Skeletal muscle tissue (tissue), 4 donors: ENCODE results near the gene ZCCHC10. TPM values are rescaled to one million over a fixed set of nuclear protein-coding genes. Genes with fewer than 3 reads are reported as not detected.
"Not testable (repeated sequence)": the region's sequence is repeated elsewhere in the genome, so short reads cannot be mapped to it uniquely, and the experiment has no call there.

Experiments used
- H3K27ac ChIP-seq: one replicate; pipeline ENCODE4 v1.7.0; 2013; ENCODE audit warnings: mild to moderate bottlenecking, low read depth, low read length, inconsistent platforms
- H3K27me3 ChIP-seq, 3 donors: one replicate each; pipeline ENCODE4 v1.7.0; 2013; ENCODE audit warnings: low read length in 3 of 3; ENCODE audit not compliant: control insufficient read depth in 3 of 3, insufficient read depth in 3 of 3
- H3K36me3 ChIP-seq, 3 donors: one replicate each; pipeline ENCODE4 v1.7.0; 2013; ENCODE audit warnings: low read length in 3 of 3; ENCODE audit not compliant: control insufficient read depth in 3 of 3, insufficient read depth in 3 of 3
- H3K4me1 ChIP-seq, 3 donors: one replicate each; pipeline ENCODE4 v1.7.0; 2013; ENCODE audit warnings: low read length in 3 of 3, mild to moderate bottlenecking in 3 of 3; ENCODE audit not compliant: control insufficient read depth in 3 of 3, insufficient read depth in 3 of 3
- H3K4me3 ChIP-seq, 3 donors: one replicate each; pipeline ENCODE4 v1.7.0; 2013; ENCODE audit warnings: low read length in 3 of 3
- H3K9ac ChIP-seq, 3 donors: one replicate each; pipeline ENCODE4 v1.7.0; 2013; ENCODE audit warnings: low read length in 3 of 3, mild to moderate bottlenecking in 3 of 3, moderate library complexity in 2 of 3, low read depth in 1 of 3
- H3K9me3 ChIP-seq, 3 donors: one replicate each; pipeline ENCODE4 v1.7.0; 2013; ENCODE audit warnings: low read length in 3 of 3; ENCODE audit not compliant: control insufficient read depth in 3 of 3
- total RNA-seq: library from RNA; depleted of rRNA; stranded (reverse); fragments of >200 nt; gene quantifications from one replicate; pipeline ENCODE4 v1.2.3, GENCODE V29; 2014
- donor health status: Osteomylitis.

The ZCCHC10 gene
- total RNA-seq, 1 donor from 2014 or later, result 11.0 TPM

DNA sequence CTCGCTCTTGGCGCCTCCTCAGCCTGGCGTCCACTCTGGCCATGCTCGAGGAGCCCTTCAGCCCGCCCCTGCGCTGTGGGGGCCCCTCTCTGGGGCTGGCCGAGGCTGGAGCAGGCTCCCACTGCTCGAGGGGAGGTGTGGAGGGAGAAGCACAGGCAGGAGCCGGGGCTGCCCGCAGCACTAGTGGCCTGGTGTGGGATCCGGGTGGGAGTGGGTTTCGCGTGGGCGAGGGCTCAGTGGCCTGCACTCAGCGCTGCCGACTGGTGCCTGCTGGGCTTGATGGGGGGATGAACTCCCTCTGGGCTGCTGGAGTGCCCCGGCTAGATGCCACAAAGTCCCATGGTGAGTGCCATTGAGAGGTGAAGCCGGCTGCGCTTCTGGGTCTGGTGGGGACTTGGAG lies 21.1 kb upstream of the ZCCHC10 start:
- H3K27ac ChIP-seq, result no peak overlapping the region
- H3K36me3 ChIP-seq, result peaks cover 0 to 4% (median 0%) of the 10 kb centered on the region in 3 donors
- H3K9ac ChIP-seq, result no peak overlapping the region
- no peaks in the 10 kb centered on the region for H3K9me3 ChIP-seq
- H3K27me3 ChIP-seq, result no peaks in the 10 kb centered on the region
- peaks cover 22 to 31% (median 24%) of the 10 kb centered on the region in 3 donors for H3K4me1 ChIP-seq
- no peak overlapping the region for H3K4me3 ChIP-seq

DNA sequence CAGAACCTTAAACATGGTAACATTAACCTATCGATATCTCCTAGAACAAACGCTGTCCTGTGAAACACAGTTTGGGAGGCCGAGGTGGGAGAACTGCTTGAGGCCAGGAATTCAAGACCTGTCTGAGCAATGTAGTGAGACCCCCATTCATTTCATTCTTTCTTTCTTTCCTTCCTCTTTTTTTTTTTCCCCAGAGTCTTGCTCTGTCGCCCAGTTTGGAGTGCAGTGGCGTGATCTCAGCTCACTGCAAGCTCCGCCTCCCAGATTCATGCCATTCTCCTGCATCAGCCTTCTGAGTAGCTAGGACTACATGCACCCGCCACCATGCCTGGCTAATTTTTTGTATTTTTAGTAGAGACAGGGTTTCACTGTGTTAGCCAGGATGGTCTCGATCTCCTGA lies 20.2 kb upstream of the ZCCHC10 start:
- H3K27me3 ChIP-seq, H3K9ac ChIP-seq, H3K27ac ChIP-seq, H3K4me3 ChIP-seq, H3K36me3 ChIP-seq, H3K9me3 ChIP-seq: not testable (repeated sequence)
- peaks cover 22 to 30% (median 24%) of the 10 kb centered on the region in 3 donors for H3K4me1 ChIP-seq

DNA sequence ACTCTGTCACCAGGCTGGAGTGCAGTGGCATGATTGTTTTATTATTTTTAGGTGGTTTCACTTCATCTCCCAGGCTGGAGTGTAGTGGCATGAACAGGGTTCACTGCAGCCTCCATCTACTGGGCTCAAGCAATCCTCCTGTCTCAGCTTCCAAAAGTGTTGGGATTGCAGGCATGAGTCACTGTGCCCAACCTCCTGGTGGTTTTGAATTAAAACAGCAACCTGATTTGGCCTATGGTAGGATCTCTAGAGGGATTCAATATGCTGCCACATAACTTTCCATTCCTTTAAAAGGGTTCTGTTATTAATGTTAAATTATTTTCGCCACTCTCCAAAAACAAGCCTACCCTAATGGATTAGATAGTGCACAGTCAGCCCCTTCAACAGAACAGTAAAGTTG lies 15.6 kb upstream of the ZCCHC10 start:
- H3K27me3 ChIP-seq, result no peaks in the 10 kb centered on the region
- no peaks in the 10 kb centered on the region for H3K4me1 ChIP-seq
- no peak overlapping the region for H3K4me3 ChIP-seq
- no peaks in the 10 kb centered on the region for H3K36me3 ChIP-seq
- H3K9ac ChIP-seq, result no peak overlapping the region
- H3K27ac ChIP-seq, result no peak overlapping the region
- no peaks in the 10 kb centered on the region for H3K9me3 ChIP-seq

DNA sequence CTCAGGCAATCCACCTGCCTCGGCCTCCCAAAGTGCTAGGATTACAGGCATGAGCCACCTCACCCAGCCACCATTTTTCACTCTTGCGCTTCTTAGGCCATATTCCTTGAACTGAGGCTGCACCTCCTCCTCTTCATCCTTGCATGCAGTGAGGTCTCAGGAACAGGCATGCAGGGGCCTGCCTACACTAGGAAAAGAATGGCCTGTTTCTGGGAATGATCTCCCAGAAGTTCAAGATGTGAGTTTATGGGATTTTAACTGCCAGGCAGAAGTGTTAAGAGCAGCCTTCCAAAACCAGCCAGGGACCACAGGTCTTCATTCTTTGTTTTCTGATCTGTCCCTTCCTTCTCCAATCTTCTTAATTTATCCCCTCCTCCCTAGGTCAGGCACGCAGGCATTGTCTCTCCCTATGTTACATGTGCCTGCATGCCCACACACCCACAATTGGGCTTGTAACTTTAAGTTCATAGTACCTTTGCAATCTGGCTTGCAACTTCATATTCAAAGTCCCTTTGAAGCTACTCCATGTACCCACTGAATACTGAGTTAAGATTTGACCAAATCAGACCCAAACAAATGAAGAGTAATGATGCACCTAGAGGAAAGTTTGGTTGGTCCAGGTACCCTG lies 14.9 kb upstream of the ZCCHC10 start:
- Histone ChIP-seq H3K9ac (no peak overlapping the region), H3K27me3 (no peaks in the 10 kb centered on the region), H3K9me3 (no peaks in the 10 kb centered on the region), H3K4me3 (no peak overlapping the region), H3K36me3 (no peaks in the 10 kb centered on the region), H3K27ac (no peak overlapping the region), H3K4me1 (no peaks in the 10 kb centered on the region)

DNA sequence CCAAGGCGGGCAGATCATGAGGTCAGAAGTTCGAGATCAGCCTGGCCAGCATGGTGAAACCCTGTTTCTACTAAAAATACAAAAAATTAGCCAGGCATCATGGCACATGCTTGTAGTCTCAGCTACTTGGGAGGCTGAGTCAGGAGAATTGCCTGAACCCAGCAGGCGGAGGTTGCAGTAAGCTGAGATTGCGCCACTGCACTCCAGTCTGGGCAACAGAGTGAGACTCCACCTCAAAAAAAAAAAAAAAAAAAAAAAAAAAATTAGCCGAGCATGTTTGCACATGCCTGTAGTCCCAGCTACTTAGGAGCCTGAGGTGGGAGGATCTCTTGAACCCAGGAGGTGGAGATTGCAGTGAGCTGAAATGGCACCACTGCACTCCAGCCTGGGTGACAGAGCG lies 10.3 kb upstream of the ZCCHC10 start:
- not testable (repeated sequence) for H3K27ac ChIP-seq, H3K9ac ChIP-seq, H3K4me3 ChIP-seq, H3K27me3 ChIP-seq, H3K9me3 ChIP-seq, H3K4me1 ChIP-seq, H3K36me3 ChIP-seq

DNA sequence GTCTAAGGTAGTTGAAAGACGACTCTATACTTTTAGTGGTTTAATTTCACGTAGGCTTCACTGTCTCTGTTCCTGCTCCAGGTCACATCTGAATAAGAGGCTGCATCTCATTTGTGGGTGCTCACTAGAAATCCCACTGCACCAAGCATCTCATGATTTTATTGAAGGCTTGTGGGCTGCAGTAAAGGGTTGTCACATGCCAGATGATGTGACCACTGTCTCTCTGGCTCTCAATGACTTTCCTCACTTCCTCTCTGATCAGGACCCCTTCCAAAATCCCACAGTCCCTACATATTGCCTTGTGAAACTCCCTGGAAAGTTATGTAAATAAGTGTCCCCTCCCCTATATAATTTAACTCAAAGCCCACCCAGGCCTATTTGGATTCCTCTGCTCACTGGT lies 8.9 kb upstream of the ZCCHC10 start:
- Histone ChIP-seq H3K4me1 (no peaks in the 10 kb centered on the region), H3K27ac (no peak overlapping the region), H3K9me3 (no peaks in the 10 kb centered on the region), H3K27me3 (no peaks in the 10 kb centered on the region), H3K4me3 (no peak overlapping the region), H3K36me3 (no peaks in the 10 kb centered on the region), H3K9ac (no peak overlapping the region)

DNA sequence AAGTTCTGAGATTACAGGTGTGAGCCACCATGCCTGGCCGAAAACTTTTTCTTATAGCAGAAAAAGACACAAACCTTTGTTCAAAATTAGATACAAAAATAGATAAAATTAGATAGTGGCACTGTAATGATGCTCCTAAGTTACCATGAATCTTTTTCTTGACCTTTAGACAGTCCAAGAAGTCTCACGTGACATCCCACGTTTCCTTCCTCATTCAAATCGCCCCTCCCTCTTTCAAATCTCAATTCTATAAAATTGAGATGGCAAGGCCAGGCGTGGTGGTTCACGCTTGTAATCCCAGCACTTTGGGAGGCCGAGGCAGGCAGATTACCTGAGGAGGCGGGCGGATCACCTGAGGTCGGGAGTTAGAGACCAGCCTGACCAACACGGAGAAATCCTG lies 7.7 kb upstream of the ZCCHC10 start:
- H3K27me3 ChIP-seq, result no peaks in the 10 kb centered on the region
- H3K4me1 ChIP-seq, result no peaks in the 10 kb centered on the region
- no peak overlapping the region for H3K4me3 ChIP-seq
- no peak overlapping the region for H3K27ac ChIP-seq
- no peaks in the 10 kb centered on the region for H3K9me3 ChIP-seq
- H3K9ac ChIP-seq, result no peak overlapping the region
- H3K36me3 ChIP-seq, result no peaks in the 10 kb centered on the region

DNA sequence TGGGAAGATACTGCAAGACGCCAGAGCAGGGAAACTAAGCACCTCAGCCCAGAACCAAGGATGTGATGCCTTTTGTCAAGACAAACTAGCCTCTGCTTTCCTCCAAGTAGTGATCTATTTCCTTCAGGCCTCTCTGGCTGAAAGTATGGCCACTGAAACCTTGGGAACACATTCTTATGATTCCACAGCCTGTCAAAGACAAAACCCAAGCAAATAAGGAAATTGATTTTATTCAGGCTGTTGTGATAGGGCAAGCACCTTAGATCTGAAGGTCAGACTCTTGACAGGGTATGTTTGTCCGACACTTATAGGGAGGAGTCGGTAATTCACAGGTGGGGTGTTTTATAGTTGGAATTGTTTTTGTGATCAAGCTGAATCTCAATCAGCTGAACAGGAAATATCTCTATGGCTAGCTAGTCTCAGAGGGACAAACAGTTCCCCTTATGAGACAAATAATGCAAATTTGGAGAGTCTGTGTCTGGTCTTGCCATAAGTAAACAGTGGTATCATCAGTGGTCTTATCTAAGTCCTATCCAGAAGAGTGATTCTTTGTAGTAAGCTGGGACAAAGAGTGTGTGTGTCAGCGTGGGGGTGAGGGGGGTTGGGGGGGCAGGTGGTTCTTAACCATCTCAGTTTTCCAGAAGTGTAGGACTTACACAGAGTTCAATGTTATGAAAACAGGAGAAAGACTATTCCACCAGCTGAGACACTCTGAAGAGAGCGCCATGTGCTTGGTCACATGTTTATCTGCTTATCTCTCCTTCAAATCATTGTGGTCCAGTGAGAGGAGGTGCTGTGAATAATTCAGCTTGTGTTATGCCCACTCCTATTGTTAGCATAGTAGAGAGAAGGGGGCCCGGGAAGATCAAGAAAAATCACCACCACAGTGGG lies 6.7 kb upstream of the ZCCHC10 start:
- Histone ChIP-seq H3K9ac (no peak overlapping the region), H3K9me3 (no peaks in the 10 kb centered on the region), H3K36me3 (no peaks in the 10 kb centered on the region), H3K27me3 (no peaks in the 10 kb centered on the region), H3K27ac (no peak overlapping the region), H3K4me1 (no peaks in the 10 kb centered on the region), H3K4me3 (no peak overlapping the region)

DNA sequence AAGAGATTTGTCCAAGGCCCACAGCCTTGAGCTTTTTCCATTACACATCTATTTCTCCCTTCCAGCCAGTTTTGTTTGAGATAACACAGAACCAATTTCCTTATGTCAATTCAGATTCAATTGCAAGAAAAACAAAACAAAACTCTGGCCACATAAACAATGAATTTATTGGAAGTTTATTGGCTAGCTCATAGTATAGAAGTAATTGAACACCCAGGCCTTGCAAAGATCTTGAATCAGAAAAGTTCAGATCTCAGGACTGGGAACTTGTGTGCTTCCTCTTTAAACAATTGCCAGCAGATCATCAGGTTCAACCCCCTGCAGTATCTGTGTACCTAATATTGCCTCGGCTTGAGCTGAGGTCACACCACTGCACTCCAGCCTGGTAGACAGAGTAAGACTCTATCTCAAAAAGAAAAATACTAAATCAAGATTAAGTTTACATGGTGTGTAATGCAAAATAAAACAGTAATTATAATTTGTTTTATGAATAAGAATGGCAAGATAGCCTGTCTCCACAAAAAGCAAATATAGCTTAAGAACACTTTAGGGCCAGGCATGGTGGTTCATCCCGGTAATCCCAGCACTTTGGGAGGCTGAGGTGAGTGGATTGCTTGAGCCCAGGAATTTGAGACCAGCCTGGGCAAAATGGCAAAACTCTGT lies 4.1 kb upstream of the ZCCHC10 start:
- H3K9ac ChIP-seq, result no peak overlapping the region
- H3K4me3 ChIP-seq, result no peak overlapping the region
- no peaks in the 10 kb centered on the region for H3K27me3 ChIP-seq
- peaks cover 0 to 4% (median 2%) of the 10 kb centered on the region in 3 donors for H3K4me1 ChIP-seq
- no peak overlapping the region for H3K27ac ChIP-seq
- no peaks in the 10 kb centered on the region for H3K9me3 ChIP-seq
- H3K36me3 ChIP-seq, result no peaks in the 10 kb centered on the region

DNA sequence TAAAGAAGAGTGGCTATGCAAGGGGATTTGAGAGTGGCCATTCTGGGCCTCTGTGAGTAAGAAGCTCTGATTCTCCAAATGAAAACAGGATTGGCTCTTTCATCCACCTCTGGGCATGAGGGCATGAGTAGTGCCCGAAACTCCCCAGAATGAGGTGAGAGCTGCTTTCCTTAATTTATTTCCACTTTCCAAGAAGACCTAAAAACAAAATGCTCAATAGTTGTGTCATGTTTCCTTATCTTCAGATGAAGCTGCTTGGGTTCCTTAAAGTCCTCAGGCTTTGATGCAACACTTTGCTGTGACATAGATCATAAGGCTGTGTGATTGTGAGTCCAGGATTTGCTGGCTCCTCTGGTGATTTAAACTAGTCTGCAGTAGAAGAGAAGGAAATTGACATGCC lies 3.1 kb upstream of the ZCCHC10 start:
- H3K9me3 ChIP-seq, result no peaks in the 10 kb centered on the region
- H3K4me3 ChIP-seq, result no peak overlapping the region
- H3K9ac ChIP-seq, result no peak overlapping the region
- H3K4me1 ChIP-seq, result peaks cover 0 to 6% (median 4%) of the 10 kb centered on the region in 3 donors
- no peak overlapping the region for H3K27ac ChIP-seq
- no peaks in the 10 kb centered on the region for H3K36me3 ChIP-seq
- H3K27me3 ChIP-seq, result no peaks in the 10 kb centered on the region
